Transverse colon (tissue), 4 donors: Measurements from ENCODE around the gene ANXA2R. TPM values are rescaled to one million over a fixed set of nuclear protein-coding genes. Genes with fewer than 3 reads are reported as not detected.
A peak's percentile ranks its signal among the peaks of the same experiment; 100 is the strongest.
"Not testable (repeated sequence)": the region's sequence is repeated elsewhere in the genome, so short reads cannot be mapped to it uniquely, and the experiment has no call there.

Experiments used
- DNase-seq: peaks from one replicate; pipeline ENCODE4 v3.0.0-alpha.2; 2019
- H3K27ac ChIP-seq, 4 donors: fragments of 200-600 bp; sonication (generic); 2 replicates each; pipeline ENCODE4 v1.5.1; 2016 to 2018; ENCODE audit warnings: inconsistent platforms in 4 of 4
- H3K27me3 ChIP-seq: fragments of 200-600 bp; sonication (generic); 2 replicates; pipeline ENCODE4 v1.5.1; 2017; ENCODE audit warnings: inconsistent platforms
- H3K36me3 ChIP-seq, 4 donors: fragments of 200-600 bp; sonication (generic); 2 replicates each; pipeline ENCODE4 v1.5.1; 2017 to 2019; ENCODE audit warnings: inconsistent platforms in 4 of 4
- H3K4me1 ChIP-seq, 4 donors: fragments of 200-600 bp; sonication (generic); 2 replicates each; pipeline ENCODE4 v1.5.1; 2017 to 2020; ENCODE audit warnings: inconsistent platforms in 4 of 4
- H3K4me3 ChIP-seq, 4 donors: fragments of 200-600 bp; sonication (generic); 1 replicate in 1 of 4; 2 replicates in 3 of 4; pipeline versions ENCODE4 v1.5.1 to v1.6.1; 2017 to 2019; ENCODE audit warnings: inconsistent platforms in 4 of 4
- H3K9me3 ChIP-seq, 2 donors: fragments of 200-600 bp; sonication (generic); 2 replicates each; pipeline ENCODE4 v1.5.1; 2017 to 2019; ENCODE audit warnings: inconsistent platforms in 2 of 2
- EP300 ChIP-seq: sonication (generic); formaldehyde crosslinking; IDR thresholded peaks from one replicate; pipeline ENCODE4 v1.6.1; 2017; ENCODE audit warnings: antibody characterized with exemption, low read depth
- POLR2A ChIP-seq: fragments of 450-650 bp; IDR thresholded peaks from one replicate; pipeline ENCODE4 v1.6.1; 2016; ENCODE audit warnings: antibody characterized with exemption, mild to moderate bottlenecking, moderate library complexity
- POLR2AphosphoS5 ChIP-seq, 3 donors: sonication (generic); formaldehyde crosslinking; IDR thresholded peaks; one replicate each; pipeline ENCODE4 v1.6.1; 2016; ENCODE audit warnings: antibody characterized with exemption in 3 of 3
- WGBS, 2 donors: methylation state at CpG; one replicate each; pipeline ENCODE4 v1.1.5; 2018; ENCODE audit warnings: low coverage in 1 of 2; 5-methylcytosine and 5-hydroxymethylcytosine counted together
- in situ Hi-C, 4 donors: fragments of 200-750 bp; cut with MboI; loops; one replicate each; pipeline versions ENCODE4 v1.15.0 to v1.15.1; 2017; ENCODE audit warnings: low sequenced_read_pairs in 3 of 4, low pct_ligation_motif_present in 1 of 4, low pct_unique_long_range_greater_than_20kb in 1 of 4
- intact Hi-C: fragments of 100-400 bp; cut with DNase I; formaldehyde crosslinking; loops from one replicate; pipeline ENCODE4 v1.15.1; 2023; ENCODE audit warnings: low total_unique reads
- total RNA-seq, 4 donors: library from RNA; depleted of rRNA; stranded (reverse); fragments of >200 nt; gene quantifications; one replicate each; pipeline ENCODE4 v1.1.0, GENCODE V29; 2016
- TF ChIP-seq, protein P1 (sequence below), 5 experiments: fragments of 200-600 bp in 3 of 5; fragments of 450-650 bp in 2 of 5; sonication (generic) in 3 of 5; IDR thresholded peaks; 1 replicate in 2 of 5; 2 replicates in 3 of 5; pipeline ENCODE4 v1.5.1; 2016 to 2017; ENCODE audit warnings: antibody characterized with exemption in 5 of 5, inconsistent platforms in 3 of 5, mild to moderate bottlenecking in 2 of 5, moderate library complexity in 1 of 5

The ANXA2R gene
- total RNA-seq, 4 donors from 2014 or later: 0.75 to 4.4 (median 2.0) TPM

DNA sequence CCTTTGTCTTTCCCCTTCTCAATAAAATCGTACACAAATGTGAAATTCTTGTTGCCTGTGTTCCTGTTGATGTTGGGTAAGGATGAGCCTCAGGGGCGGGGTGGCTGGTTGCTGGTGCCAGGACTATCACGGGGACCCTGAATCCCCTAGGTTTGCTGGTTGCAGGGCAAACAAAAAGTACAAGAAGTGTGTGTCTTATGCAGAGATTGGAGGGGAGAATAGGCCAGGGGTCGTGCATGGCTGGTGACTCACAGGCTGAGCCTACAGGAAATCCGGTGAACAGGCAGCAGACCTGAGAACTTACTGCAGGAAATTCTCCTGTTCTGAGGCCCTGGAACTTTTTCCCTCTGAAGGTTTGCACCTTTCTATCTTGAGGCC, 5.5 kb downstream of the ANXA2R start:
- Histone ChIP-seq H3K27ac (peak overlapping the region in 1 of 4 donors; percentile 29), H3K4me3 (no peak overlapping the region), H3K4me1 (peaks cover 0 to 30% (median 2%) of the 10 kb centered on the region in 4 donors), H3K9me3 (no peaks in the 10 kb centered on the region), H3K27me3 (peaks cover 59% of the 10 kb centered on the region), H3K36me3 (no peaks in the 10 kb centered on the region)
- DNase-seq: no peak
- in situ Hi-C loops: no loop called here
- 55 to 83% methylated on average over 2 to 5 of the region's 5 CpGs for WGBS, 2 donors
- intact Hi-C loops: no loop called here
- TF ChIP-seq EP300: no peak
- TF ChIP-seq POLR2AphosphoS5 (IDR thresholded peaks at IDR 0.05): no peak
- TF ChIP-seq, protein P1, sequence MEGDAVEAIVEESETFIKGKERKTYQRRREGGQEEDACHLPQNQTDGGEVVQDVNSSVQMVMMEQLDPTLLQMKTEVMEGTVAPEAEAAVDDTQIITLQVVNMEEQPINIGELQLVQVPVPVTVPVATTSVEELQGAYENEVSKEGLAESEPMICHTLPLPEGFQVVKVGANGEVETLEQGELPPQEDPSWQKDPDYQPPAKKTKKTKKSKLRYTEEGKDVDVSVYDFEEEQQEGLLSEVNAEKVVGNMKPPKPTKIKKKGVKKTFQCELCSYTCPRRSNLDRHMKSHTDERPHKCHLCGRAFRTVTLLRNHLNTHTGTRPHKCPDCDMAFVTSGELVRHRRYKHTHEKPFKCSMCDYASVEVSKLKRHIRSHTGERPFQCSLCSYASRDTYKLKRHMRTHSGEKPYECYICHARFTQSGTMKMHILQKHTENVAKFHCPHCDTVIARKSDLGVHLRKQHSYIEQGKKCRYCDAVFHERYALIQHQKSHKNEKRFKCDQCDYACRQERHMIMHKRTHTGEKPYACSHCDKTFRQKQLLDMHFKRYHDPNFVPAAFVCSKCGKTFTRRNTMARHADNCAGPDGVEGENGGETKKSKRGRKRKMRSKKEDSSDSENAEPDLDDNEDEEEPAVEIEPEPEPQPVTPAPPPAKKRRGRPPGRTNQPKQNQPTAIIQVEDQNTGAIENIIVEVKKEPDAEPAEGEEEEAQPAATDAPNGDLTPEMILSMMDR (IDR thresholded peaks at IDR 0.05): no peak
- TF ChIP-seq POLR2A: no peak

DNA sequence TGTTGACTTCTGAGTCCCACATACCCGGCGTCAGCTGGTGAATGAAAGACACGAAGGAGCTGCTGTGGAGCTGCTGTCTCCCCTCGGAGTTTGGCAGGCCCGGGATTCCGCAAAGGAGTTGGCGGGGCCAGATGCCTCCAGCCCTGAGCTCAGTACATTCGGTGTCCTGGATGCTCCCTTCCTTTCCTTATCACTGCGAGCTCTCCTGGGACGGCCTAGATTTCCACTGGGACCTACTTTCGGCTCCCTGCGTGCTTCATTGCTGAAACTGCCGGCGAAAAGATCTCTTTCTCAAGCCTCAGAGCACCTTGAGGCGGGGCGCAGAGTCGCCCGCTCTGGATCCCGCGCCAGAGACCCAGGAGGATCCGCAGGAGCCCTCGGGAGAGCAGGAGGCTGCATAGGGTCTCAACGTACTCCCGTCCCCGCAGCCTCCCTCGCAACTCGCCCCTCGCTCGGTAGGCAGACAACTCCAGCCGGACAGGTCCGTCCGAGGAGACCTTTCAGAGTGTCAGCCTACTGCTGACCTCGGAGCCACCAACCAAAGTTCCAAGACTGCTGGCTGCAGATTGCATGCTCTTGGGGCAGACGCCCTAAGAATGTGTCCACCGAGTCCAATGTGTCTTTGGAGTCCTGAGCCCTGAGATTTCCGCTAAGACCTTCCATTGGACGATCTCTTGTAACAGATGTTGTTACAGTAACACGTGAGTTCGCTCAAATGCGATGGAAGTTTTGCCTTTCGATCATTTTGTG, 6.1 kb downstream of the ANXA2R start:
- Histone ChIP-seq H3K4me3 (no peak overlapping the region), H3K4me1 (peaks cover 0 to 24% (median 2%) of the 10 kb centered on the region in 4 donors), H3K27ac (peak overlapping the region in 1 of 4 donors; percentile 29), H3K27me3 (peaks cover 53% of the 10 kb centered on the region), H3K9me3 (no peaks in the 10 kb centered on the region), H3K36me3 (no peaks in the 10 kb centered on the region)
- intact Hi-C loops: no loop called here
- WGBS, 2 donors: 69 to 71% methylated on average over 5 to 41 of the region's 41 CpGs
- no peak for TF ChIP-seq EP300
- TF ChIP-seq POLR2A: no peak
- TF ChIP-seq, protein P1 (IDR thresholded peaks at IDR 0.05): no peak
- no peak for TF ChIP-seq POLR2AphosphoS5 (IDR thresholded peaks at IDR 0.05)
- no peak for DNase-seq
- in situ Hi-C loops: no loop called here

DNA sequence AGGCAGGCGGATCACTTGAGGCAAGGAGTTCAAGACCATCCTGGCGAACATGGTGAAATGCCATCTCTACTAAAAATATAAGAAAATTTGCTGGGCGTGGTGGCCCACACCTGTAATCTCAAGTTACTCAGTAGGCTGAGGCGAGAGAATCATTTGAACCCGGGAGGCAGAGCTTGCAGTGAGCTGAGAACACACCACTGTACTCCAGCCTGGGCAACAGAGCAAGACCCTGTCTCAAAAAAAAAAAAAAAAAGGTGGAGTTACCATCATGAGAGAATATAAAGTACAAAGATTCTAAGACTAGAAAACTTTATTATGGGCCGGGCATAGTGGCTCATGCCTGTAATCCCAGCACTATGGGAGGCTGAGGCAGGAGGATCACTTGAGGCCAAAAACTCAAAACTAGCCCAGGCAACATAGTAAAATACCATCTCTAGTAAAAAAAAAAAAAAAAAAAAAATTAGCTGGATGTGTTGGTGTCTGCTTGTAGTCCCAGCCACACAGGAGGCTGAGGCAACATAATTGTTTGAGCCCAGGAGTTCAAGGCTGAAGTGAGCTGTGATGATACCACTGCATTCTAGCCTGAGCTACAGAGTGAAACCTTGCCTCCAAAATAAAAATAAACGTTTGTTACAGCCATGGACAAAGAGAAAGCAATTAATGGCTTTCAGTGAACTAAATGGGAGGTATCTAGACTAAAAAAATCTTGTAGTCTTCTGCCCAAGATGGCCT, 12.9 kb downstream of the ANXA2R start:
- WGBS, 2 donors: 85 to 92% methylated on average over 2 to 7 of the region's 7 CpGs
- Histone ChIP-seq H3K9me3 (no peaks in the 10 kb centered on the region), H3K27me3 (peaks cover 25% of the 10 kb centered on the region), H3K27ac (no peak overlapping the region), H3K4me1 (no peaks in the 10 kb centered on the region), H3K4me3 (no peak overlapping the region), H3K36me3 (no peaks in the 10 kb centered on the region)
- DNase-seq: no peak
- in situ Hi-C loops: no loop called here
- TF ChIP-seq EP300 (no peak), POLR2AphosphoS5 (IDR thresholded peaks at IDR 0.05) (no peak), POLR2A (no peak)
- TF ChIP-seq, protein P1 (IDR thresholded peaks at IDR 0.05): no peak
- intact Hi-C loops: no loop called here

DNA sequence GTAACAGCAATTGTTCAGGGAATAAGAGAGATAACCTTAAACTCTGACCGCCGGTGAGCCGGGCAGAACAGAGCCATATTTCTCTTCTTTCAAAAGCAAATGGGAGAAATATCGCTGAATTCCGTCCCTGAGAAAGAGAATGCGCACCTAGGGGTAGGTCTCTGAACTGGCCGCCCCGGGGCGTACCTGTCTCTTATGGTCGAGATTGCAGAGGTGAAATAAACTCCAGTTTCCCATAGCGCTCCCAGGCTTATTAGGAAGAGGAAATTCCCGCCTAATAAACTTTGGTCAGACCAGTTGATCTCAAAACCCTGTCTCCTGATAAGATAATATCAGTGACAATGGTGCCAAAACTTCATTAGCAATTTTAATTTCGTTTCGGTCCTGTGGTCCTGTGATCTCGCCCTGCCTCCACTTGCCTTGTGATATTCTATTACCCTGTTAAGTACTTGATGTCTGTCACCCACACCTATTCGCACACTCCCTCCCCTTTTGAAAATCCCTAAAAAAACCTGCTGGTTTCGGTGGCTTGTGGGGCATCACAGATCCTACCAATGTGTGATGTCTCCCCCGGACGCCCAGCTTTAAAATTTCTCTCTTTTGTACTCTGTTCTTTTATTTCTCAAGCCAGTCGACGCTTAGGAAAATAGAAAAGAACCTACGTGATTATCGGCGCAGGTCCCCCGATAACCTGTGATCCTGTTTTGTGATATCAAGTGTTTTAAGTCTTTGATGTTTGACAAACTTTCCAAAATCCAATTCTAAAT, 14.8 kb downstream of the ANXA2R start:
- H3K4me3 ChIP-seq, H3K36me3 ChIP-seq, intact Hi-C loops, in situ Hi-C loops, DNase-seq, H3K27ac ChIP-seq, H3K9me3 ChIP-seq, H3K4me1 ChIP-seq: not testable (repeated sequence)
- H3K27me3 ChIP-seq: peaks cover 43% of the 10 kb centered on the region
- WGBS, 2 donors: 83 to 93% methylated on average over 14 to 25 of the region's 25 CpGs
